ENCODE results near the gene GMCL2.

GMCL2 gene

GRCh38 chr5:178143246-178143645, 43.9 kb downstream of the GMCL2 start:
- no peak overlapping the region for H3K4me3 ChIP-seq (ENCODE audit: low read length)
- no peak for TF ChIP-seq CTCF (IDR thresholded peaks at IDR 0.05; ENCODE audit: insufficient read depth, low read depth, low read length, missing control alignments)
- no peak for DNase-seq (ENCODE audit: low read depth)

GRCh38 chr5:178142642-178143041, 44.5 kb downstream of the GMCL2 start:
- no peak for TF ChIP-seq CTCF (IDR thresholded peaks at IDR 0.05; ENCODE audit: insufficient read depth, low read depth, low read length, missing control alignments)
- DNase-seq (ENCODE audit: low read depth) = no peak
- H3K4me3 ChIP-seq (ENCODE audit: low read length) = no peak overlapping the region

- TF ChIP-seq CTCF (IDR thresholded peaks at IDR 0.05; ENCODE audit: insufficient read depth, low read depth, low read length, missing control alignments) = no peak
Measured at GRCh38 chr5:178141550-178141949, 45.6 kb downstream of the GMCL2 start.

GRCh38 chr5:178137991-178138390, 49.2 kb downstream of the GMCL2 start:
- no peak overlapping the region for H3K4me3 ChIP-seq (ENCODE audit: low read length)
- no peak for TF ChIP-seq CTCF (IDR thresholded peaks at IDR 0.05; ENCODE audit: insufficient read depth, low read depth, low read length, missing control alignments)
- DNase-seq (ENCODE audit: low read depth) = no peak

More at GRCh38 chr5:178141550-178141949, 45.6 kb downstream of the GMCL2 start:
- no peak for DNase-seq (ENCODE audit: low read depth)
- no peak overlapping the region for H3K4me3 ChIP-seq (ENCODE audit: low read length)

- DNase-seq (ENCODE audit: low read depth) = no peak
- H3K4me3 ChIP-seq (ENCODE audit: low read length) = no peak overlapping the region
- no peak for TF ChIP-seq CTCF (IDR thresholded peaks at IDR 0.05; ENCODE audit: insufficient read depth, low read depth, low read length, missing control alignments)
Measured at GRCh38 chr5:178136990-178137389, 50.2 kb downstream of the GMCL2 start.

Data from epithelial cell of esophagus (primary cell).